Measurements from ENCODE around the gene PCDHGA7.

GRCh38 chr5:141392429-141393198 lies 10.1 kb downstream of the PCDHGA7 start, which contains the start of gene PCDHGA8:
- TF ChIP-seq EP300 (IDR thresholded peaks at IDR 0.05) (no peak), POLR2A (IDR thresholded peaks at IDR 0.05) (no peak), CTCF (IDR thresholded peaks at IDR 0.05) (no peak)

Data from tibial nerve (tissue), 4 donors.